ENCODE results near the gene NEGR1.

The NEGR1 gene

GRCh38 chr1:72015006-72015405 lies 267.3 kb downstream of the NEGR1 start:
- no peak for DNase-seq

DNA sequence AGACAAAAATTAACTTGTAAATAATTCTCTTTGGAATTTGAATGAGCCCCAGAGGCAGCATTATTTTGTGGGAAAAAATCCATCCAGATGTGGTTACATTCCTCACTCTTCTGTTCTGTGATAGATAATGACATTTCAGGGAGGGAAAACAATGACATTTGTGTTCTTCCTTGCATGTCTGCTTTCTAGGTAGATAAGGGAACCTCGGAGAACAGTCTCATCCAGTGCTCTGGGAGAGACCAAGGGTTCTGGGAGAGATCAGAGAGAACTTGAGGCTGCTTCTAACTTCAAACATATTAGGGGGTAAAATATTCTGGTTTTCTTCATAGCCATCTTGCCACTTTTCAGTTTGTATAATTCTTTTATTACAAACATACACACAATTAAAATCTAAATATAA lies 269.2 kb downstream of the NEGR1 start:
- DNase-seq: no peak

DNA sequence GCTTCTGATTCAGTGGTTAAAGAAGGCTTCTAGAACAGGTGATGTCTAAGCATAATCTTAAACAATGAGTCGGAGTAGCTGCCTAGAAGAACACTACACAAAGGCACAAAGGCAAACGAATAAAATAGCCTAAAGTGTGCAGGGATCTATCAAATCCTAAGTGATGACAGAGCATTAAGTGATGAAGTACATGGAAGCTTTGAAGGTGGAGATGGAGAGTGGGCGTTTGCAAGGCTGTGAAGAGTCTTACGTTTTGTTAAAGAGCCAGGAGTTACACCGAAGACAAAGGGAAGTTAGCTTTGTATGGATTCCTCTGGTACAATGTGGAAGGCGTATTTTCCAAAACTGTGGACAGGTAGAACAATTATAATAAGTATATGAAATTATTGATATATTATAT lies 270.6 kb downstream of the NEGR1 start:
- DNase-seq: no peak

DNA sequence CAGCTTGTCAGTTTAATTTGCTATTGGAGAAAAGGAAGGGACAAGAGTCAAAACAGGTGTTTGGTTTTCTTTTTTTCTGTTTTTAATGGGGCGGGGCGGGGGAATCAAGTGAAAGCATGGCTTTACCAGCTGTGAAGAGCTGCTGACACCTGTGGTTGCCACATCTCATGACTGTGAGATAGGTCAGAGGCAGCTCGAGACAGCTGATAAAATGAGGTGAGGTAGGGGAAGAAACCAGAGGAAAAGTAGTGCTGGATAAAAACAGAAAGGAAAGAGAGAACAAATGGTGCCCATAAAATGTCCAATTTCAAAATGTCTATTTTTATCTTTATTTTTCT lies 272.3 kb downstream of the NEGR1 start:
- DNase-seq: no peak

GRCh38 chr1:72009173-72010093 lies 272.9 kb downstream of the NEGR1 start:
- DNase-seq: no peak

DNA sequence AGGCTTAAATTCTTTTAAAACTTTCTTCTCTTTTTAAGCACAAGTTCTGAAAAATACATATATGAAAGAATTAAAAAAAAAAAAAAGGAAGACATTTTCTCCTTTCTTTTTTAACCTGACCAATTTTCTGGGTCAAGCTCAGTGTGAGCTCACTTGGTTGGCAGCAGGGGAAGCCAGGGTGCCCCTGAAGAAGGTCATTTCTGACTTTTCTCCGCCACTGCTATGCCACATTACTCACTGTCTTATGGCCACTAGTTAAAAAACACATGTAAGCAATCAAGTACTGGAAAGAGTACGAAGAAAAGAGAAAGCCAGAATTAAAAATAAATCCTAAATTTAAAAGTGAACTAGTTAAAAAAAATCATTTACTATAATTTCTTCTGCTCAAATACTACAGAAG lies 275.0 kb downstream of the NEGR1 start:
- no peak for DNase-seq

DNA sequence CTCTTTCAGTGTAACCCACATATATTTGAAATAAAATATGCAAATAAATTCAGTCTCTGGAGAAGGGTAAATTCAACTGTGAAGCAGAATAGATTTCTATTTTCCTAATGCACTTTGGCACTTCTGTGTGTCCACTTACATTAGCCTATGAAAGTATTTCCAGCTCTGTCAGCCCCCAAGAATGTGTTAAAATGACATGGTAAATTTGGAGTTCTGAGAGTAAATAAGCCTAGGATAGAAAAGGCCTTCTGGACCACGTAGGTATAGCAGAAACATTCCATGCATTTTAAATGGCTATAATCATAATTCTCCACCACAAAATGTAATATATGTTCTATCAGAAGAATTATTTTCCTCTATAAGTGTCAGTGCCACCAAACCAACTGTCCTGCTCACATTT lies 276.2 kb downstream of the NEGR1 start:
- DNase-seq: no peak

DNA sequence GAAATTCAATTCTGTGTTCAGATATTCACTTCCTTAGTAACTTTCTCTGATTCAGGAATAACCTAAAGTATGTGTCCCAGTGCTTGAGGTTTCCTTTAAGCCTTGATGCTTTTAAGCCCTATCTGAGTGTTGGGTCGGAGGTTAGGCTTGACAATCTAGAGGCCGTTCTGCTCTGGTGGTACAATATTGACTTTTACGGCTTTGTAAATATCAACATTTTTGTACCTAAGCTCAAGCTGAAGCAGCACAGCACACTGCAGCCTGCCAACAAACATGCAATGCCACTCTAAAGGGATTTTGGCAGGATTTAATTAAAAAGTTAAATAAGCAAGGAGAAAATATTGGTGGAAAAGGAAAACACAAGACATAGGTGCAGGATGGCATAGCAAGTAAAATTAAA lies 279.2 kb downstream of the NEGR1 start:
- DNase-seq: no peak

- no peak for DNase-seq
These were observed 281.5 kb downstream of the NEGR1 start for GRCh38 chr1:72000809-72001208.

DNA sequence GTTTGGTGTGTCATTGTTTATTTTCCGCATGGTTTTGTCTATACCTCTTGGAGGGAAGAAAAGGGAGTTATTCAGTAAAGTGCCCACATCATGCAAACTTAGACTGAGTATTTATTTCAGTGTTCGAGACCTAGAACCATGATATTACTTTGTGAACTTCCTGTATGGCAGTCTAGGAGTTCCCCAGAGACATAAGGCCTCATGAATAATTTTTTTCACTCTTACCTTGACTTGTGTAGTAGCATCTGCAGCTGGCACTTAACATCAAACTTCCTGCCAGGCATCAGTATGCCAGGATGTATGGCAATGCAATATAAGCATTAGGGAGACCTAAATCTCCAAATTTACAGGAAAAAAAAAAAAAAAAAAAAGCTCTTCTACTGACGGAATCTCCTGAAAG lies 287.7 kb downstream of the NEGR1 start:
- no peak for DNase-seq

GRCh38 chr1:71987181-71987580 lies 295.2 kb downstream of the NEGR1 start:
- no peak for DNase-seq

DNA sequence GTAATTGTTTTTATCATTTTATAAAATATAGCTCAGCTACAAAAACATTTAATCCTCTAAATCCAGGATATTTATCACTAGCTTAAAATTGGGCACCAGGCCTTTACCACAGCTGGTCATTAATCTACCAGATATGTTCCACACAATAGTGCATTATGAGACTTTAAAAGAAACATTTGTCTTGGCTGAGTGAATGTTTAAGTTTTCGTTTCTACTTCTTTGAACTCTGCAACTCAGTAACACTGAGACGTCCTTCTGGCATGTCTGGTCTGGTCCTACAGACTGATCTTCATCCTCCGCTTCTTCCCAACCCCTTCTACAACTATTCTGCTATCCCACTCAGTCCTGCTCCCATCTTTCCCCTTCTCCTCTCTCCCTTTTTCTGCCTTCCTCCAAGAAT lies 296.2 kb downstream of the NEGR1 start:
- no peak for DNase-seq

DNA sequence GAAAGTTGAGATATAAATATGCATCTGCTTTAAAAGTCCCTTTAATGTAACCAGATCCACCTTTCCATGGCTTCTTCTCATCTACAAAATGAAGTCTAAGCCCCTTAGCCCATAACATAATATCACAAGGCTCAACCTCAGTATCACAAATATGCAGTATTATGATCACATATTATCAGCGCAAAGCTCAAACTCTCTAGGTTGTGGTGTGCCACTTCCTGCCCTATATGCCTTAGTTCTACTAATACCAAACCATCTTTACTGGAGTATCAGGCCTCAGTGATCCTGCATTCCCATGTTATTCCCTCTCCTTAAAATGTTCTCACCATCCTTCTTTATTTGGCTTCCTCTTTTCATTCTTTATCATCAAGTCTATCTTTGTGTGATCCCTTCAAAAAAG lies 301.8 kb downstream of the NEGR1 start:
- DNase-seq: no peak

DNA sequence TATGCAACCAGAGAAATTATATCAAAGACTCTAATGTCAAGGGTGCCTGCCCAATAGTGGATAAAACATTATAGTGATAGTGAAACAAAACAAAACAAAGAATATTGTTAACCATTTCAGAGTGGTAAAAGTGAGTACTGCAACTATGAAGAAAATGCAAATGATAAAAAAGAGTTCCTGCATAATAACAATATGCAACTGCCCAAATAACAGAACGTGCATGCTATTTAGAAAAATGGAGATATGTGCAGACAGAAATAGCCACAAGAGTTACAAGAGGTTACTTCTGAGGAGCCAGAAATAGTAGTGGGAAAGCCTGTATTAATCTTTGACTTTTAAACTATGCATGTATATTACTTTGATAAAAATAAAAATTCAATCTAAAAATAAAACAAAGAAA lies 302.5 kb downstream of the NEGR1 start:
- DNase-seq: no peak

GRCh38 chr1:71967670-71968069 lies 314.7 kb downstream of the NEGR1 start:
- no peak for DNase-seq

DNA sequence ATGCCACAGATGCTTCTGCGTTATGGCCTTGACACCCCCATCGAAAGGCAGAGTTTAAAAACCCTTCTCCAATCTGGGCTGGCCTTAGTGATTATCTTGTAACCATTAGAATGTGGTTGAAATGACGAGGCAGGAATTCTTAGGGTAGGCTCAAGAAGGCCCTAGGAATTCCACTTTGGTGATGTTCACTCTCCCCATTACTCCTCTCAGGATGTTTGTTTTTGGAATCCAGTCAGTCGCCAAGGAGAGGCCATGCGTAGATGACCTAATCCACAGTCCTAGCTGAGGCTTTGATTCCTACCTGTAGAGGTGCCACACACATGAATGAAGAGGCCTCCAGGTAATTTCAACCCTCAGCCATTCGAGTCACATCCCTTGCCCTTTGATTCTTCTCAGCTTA lies 318.2 kb downstream of the NEGR1 start:
- DNase-seq: no peak

- no peak for DNase-seq
These were observed 325.6 kb downstream of the NEGR1 start for GRCh38 chr1:71956613-71957285.

DNA sequence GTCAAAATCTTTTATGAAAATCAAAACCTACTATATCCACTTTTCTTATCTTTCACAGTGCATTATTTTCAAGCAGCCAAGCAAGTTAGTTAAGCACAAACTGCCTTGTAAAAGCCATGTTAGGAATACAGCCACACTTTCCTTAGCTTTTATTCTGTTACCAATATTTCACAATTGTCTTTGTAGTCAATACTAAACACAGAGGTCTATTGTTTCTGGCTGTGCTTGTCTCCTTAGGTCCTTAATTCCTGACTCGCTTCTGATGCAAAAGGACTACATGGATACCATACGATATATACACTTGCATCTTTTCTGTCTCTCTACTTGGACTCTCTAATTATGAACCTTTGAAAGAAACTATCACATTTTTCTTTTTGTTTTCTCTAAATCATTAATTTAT lies 331.8 kb downstream of the NEGR1 start:
- DNase-seq: no peak

- no peak for DNase-seq
These were observed 332.7 kb downstream of the NEGR1 start for GRCh38 chr1:71949681-71950080.

DNA sequence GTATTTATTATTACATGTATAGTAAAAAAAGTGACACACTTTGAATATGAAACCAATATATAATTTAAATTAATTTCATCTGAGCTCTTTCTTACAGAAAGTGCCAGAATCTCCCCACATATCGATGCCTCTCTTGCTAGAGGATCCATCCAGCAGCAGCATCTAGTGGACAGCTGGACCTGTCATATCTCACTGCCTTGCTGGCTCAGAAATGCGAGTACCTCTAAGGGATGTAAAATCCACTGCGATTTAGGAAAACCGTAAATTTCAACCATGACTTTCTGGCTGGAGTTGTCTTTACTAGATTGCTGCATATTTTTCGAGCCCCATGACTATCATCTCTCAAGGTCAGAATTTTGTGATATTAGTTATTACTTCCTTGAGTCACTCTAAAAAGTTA lies 333.8 kb downstream of the NEGR1 start:
- no peak for DNase-seq

DNA sequence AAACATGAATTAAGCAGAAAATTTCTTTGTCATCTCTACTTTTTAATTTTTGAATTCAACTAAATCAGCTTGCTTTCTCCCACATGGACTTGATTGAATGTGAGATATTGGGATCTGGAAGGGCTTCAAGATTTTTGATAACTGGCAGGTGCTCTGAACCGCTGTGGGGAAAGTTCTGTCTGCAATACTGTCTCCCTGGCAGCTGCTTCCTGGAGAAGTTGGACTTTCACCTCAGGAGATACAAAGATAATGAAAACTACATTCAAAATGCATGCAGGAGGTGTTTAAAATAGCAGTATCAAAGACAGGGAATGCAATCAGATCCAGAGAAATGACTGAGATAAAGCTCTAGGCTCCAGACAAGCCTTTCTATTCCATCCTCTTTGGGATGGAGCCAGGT lies 338.3 kb downstream of the NEGR1 start:
- DNase-seq: no peak

GRCh38 chr1:71940261-71940660 lies 342.1 kb downstream of the NEGR1 start:
- DNase-seq: no peak

DNA sequence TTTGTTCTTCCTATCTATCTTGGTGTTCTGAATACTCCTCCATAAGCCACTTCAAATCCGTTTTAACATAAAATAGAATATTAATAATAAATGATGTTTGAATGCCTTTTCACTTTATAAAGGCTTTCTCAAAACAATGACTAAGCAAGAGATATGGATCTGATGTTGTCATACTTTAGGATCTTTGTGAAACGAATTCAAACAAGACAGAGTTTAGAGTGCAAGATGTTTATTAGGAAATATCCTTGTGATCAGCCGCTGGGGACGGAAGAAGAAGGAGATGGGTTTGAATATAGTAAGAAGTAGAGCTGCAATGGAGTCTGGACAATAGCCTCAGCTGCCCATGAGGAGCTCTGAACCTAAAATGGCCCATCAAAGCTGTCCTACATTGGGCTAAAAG lies 351.8 kb downstream of the NEGR1 start:
- DNase-seq: no peak

DNA sequence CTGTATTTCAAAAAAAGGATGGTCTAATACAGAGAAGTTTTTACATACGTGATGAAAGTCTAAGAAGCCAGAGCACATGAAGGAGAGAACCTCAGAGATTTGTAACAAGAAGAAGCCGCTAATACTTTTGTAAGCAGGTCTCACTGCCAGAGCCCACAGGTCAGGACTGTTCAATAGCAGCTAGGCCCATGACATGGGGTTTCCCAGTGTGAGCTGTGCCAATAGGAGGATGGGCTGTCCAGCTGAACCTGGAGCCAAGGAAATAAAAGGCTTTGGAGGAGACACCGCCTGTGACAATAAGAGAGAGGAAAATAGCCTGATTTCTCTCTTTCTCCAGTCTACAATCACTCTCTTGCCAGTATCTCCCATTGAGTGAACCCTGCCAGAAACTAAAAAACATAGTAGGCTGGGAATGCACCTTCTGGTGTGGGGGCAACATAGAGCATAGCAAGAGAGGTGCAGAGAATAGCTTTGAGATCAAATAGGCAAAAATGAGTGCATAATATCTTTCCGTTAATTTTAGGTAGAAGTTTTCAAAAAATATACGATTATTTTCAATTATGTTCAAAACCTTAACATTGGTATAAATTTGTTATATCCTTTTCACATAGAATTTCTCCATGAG lies 360.3 kb downstream of the NEGR1 start:
- DNase-seq: no peak

All from stimulated activated CD4-positive, alpha-beta T cell treated with anti-CD3 and anti-CD28 coated beads, Interleukin-2, amount 100 ng/mL, for 48 hours (primary cell).